HG03025 (cell line): ENCODE results near the gene MAP4K2.

Experiments used
- ATAC-seq: cut with Tn5 transposase; IDR thresholded peaks from one replicate; pipeline ENCODE4 v1.9.1; 2021; ENCODE audit warnings: mild to moderate bottlenecking, moderate library complexity; ENCODE audit not compliant: unreplicated experiment, low FRiP score

Gene MAP4K2

GRCh38 chr11:64839335-64839734 is 36.3 kb upstream of the MAP4K2 start:
- no peak for ATAC-seq

- no peak for ATAC-seq
These were observed 35.8 kb upstream of the MAP4K2 start for GRCh38 chr11:64838600-64839334.

- no peak for ATAC-seq
These were observed 34.9 kb upstream of the MAP4K2 start for GRCh38 chr11:64837887-64838351.

DNA sequence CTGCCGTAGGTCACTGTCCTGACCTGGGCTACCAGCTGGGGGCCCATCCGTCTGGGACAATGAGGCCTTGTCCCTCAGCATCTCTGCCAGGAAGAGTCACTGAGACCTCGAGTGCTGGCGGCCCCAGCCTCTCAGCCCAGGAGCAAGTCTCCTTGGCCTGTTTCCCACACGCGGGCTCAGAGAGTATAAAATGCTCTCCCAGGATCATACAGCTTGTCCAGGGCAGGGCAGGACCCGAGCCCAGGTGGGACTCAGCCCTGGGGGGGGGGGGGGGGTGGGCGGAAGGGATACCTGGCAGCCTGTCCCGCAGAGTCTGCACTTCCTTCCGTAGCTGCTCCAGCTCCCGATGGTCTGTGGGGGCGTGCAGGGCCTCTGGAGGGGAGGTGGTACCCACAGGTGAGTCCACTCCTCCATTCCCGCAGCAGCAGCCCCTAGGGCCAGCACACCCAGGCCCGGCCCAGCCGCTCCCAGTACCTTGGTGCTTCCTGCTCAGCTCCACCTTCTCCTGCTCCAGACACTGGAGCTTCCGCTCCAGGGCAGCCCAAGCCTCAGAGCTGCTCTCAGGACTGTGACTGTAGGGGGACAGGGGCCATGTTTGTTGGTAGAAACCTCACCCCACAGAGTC is 33.5 kb upstream of the MAP4K2 start:
- ATAC-seq = no peak

DNA sequence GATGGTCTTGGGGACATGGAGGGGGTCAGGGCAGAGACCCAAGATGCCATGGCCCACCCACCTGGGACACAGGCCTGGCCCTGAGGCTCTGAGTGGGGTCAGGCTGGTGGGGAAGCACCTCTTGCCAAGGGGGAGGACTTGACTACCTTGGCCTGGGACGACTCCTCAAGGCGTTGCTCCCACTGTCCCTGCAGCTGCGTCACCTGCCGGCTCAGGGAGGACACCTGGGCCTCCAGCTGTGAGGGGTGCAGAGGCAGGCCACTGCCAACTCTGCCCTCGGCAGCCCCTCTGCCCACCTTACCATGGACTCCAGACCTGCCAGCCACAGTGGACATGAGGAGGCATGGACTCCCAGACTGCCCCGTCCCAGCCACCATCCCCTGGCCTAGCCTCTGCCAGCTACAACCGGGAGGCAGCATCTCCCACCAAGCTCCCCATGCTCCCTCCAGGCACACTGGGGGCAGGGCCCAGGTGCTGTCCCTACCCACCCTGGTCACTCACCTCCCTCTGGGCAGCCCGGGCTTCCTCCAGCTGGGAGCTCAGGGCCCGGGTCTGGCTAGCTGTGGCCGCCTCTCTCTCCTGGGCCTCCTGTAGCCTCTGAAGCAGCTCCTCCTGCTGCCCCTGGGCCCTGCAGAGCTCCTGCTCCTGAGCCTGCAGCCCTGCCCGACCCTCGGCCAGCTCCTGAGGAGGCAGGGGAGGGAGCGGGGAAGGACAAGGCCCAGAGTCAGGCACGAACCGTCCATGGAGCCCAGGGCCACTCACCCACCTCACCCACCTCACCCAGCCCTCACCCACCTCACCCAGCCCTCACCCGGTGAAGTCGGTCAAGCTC is 32.8 kb upstream of the MAP4K2 start:
- no peak for ATAC-seq

DNA sequence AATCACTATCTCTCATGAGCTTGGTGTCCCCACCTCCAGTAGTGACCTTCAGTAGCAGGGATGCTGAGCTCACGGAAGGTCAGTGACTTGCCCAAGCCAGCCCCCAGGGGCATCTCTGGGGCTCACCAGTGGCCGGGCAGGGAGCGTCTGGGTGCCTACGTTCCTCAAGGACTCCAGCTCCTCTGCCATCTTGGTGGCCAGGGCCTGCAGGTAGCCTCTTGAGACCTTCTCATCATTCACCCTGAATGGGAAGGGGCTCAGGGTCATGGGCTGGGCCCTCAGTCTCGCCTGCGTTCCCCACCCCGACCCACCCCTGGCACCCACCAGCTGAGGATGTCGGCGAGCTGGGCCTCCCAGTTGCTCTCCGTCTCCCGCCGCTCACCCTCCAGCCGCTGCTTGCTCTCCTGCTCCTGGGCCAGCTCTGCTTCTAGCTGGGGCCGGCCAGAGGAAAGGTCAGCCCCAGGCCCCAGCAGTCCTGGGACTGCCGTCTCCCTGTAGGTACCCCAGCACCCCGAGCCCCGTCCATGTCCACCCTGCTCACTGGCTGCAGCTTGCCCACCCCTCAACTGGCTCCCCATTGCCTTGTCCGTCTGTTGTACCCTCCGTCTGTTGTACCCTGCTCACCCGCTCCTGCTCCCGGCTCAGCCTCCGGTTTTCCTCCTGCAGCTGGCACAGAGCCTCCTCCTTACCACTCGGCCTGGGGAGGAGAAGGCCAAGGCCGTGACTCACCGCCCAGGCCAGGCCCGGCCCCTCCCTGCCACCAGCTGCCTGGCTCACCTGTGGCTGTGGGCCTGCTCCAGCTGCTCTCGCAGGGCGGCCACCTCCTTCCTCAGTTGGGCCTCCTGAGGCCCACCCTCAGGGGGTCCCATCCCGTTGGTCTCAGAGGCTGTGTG is 32.0 kb upstream of the MAP4K2 start:
- ATAC-seq = no peak

DNA sequence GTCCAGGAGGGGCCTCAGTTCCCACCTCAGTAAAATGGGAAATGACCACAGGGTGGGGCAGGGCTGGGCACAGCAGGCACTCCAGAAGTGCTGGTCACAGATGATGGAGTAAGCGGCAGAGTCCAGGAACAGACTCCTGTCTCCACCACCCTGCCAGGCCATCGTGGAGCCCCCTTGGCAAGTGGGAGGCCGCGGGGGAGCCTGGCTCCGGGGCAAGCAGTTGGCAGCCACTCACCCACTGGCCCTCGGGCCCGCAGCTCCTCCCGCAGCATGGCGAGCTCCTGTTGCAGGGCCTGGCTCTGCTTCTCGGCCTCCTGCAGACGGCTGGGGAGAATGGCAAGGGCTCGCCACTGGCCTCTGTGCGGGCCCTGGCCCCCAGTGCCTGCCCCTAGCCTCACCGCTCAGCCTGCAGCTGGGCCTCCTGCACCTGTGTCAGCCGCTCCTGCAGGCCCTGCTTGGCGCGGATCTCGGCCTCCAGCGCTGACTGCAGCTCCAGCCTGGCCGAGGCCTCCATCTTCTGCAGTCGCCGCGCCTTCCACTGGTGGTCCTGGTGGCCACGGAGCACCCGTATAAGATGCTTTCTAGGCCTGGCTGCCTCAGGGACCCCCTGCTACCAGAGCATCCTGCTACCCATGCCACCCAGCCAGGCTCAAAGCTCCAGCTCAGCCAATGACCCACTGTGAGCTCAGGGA is 31.2 kb upstream of the MAP4K2 start:
- ATAC-seq = no peak

DNA sequence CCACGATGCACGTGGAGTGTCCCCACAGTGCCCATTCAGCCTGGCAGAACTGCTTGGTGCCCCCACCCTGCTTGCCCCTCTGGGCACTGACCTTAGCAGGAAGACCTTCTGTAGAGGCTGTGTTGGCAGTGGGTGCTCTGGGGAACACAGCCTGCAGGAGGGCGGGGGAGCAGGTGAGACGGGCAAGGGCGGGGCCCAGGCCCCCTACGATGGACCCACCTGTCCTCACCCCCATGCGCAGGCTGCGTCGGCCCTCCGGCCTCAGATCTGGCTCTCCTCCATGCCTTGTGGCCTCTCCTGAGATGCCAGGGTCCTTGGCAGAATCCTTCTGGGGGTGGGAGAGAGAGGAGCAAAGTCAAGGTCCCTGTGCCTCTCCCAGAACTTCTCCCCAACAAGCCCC is 30.5 kb upstream of the MAP4K2 start:
- no peak for ATAC-seq

DNA sequence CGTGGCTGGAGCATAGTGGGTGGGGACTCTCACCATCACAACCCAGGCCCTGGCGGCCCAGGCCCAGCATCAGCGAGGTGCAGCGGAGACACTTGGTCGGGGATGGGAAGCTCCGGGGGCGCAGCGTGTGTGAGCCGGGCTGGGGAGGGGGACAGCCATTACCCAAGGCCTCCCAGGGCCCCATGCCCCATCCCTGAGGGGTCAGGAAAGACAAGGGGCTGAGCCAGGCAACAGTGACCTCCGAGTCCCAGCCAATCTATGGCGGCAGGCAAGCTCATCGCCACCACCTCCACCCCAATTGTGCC is 30.1 kb upstream of the MAP4K2 start:
- no peak for ATAC-seq

DNA sequence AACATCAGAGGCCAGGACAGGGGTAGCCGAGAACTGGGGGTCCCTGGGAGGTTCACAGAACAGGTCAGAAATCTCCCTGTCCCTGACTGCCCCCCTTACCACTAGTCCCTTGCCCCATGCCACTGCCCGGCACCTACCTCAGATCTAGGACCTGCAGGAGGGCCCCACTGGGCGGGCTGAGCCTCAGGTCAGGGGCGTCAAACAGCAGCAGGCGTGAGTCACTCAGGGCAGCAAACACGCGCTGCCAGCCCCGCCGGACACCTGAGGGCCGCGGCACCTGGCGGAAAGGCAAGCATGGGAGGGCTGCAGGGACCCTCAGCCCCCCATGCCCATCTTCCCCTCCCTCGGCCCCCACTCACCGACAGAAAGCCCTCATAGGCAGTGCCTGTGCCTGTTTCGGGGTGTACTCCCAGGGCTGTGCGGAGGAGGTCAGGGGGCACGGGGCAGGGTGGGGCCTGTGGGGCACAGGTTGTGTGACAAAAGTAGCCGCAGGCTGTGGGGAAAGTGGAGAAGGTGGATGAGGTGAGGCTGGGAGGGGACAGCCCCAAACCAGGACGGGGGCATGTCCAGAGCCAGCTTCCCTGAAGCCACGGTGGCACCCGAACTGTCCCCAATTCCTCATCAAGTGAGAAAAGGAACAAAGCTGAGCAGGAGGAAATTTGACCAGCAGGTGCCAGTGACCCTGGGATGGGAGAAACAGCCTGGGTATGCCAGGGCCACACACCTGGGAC is 29.6 kb upstream of the MAP4K2 start:
- ATAC-seq = no peak

- ATAC-seq = no peak
These were observed 28.4 kb upstream of the MAP4K2 start for GRCh38 chr11:64831411-64831891.

- no peak for ATAC-seq
These were observed 26.7 kb upstream of the MAP4K2 start for GRCh38 chr11:64829536-64830251.

DNA sequence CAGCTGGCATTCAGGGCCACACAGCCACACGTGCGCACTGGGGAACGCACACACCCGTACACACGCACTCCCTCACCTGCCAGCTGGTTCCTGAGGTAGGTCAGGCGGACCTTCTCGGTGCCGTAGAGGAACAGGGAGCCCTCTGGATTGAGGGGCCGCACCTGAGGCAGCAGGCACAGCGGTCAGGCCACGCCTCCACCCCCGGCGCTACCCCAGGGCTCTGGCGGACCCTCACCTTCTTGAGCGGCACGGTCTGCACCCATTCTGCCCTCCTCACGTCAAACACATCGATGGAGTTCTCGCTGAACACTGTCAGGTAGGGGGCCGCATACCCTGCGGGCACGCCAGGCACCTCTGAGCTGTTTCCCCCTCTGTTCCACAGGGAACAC is 24.4 kb upstream of the MAP4K2 start:
- ATAC-seq = no peak

DNA sequence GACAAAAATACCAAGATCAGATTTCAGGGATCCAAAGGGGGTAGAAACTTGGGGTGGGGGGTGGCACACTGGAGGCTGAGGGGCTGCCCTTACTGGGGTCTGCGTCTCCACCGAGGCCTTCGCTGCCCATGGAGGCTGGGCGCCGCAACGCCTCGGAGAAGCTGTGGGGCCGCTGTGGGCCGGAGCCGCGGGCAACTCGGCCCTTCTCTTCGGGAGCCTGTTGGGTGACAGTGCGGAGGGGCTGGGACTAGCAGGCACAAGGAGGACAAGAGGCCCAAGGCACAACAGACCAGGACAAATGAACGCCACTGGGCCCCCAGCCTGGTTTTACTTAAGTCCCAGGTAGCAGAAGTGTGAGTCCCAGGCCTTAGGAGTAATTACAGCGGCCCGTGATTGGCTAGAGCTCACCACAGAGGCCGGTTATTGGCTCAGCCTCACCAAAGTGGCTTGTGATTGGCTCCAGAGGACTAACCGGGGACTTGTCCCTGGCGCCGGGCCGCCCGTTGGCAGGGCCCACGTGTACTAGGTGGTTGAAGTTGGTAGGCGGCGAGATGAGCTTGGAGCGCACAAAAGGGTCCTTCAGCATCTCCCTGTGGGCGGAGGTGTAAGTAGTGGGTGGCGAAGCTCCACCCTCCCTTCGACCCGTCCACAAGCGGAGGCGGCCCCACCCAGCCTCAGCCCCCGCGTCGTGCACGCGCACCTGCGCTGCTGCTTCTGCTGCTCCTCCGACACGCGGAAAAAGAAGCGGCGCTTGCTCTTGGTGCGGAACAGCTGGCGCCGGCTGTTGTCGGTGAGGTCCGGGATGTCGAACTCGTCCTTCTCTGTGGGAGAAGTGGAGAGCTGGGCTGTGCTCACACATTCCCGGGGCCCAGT is 23.8 kb upstream of the MAP4K2 start:
- no peak for ATAC-seq

GRCh38 chr11:64826062-64826461 is 23.0 kb upstream of the MAP4K2 start:
- no peak for ATAC-seq

GRCh38 chr11:64823568-64824119 is 20.6 kb upstream of the MAP4K2 start:
- no peak for ATAC-seq

- no peak for ATAC-seq
These were observed 14.5 kb upstream of the MAP4K2 start for GRCh38 chr11:64817476-64817875.
